Smooth muscle cell (in vitro differentiated cells): Measurements from ENCODE around the gene COQ8B. TPM values are rescaled to one million over a fixed set of nuclear protein-coding genes. Genes with fewer than 3 reads are reported as not detected.
"Not testable (repeated sequence)": the region's sequence is repeated elsewhere in the genome, so short reads cannot be mapped to it uniquely, and the experiment has no call there.

Experiments
- DNase-seq: peaks from one replicate; lab custom pipeline; 2025; ENCODE audit not compliant: unreplicated experiment; lab: John Stamatoyannopoulos, UW
- H2AFZ ChIP-seq: fragments of 200-600 bp; sonication (generic); 2 replicates; pipeline ENCODE4 v1.6.0; 2016; ENCODE audit warnings: antibody characterized with exemption, low read depth, mild to moderate bottlenecking
- H3F3A ChIP-seq: fragments of 200-600 bp; sonication (generic); 2 replicates; pipeline ENCODE4 v1.6.0; 2017; ENCODE audit warnings: antibody characterized with exemption, low read depth
- H3K27ac ChIP-seq: fragments of 200-600 bp; sonication (generic); 2 replicates; pipeline ENCODE4 v1.5.1; 2016; ENCODE audit warnings: low read depth, mild to moderate bottlenecking
- H3K27me3 ChIP-seq: fragments of 200-600 bp; sonication (generic); 2 replicates; pipeline ENCODE4 v1.6.1; 2016; ENCODE audit warnings: low read depth, mild to moderate bottlenecking
- H3K36me3 ChIP-seq: fragments of 200-600 bp; sonication (generic); 2 replicates; pipeline ENCODE4 v1.5.1; 2016; ENCODE audit warnings: low read depth
- H3K4me1 ChIP-seq: fragments of 200-600 bp; sonication (generic); 2 replicates; pipeline ENCODE4 v1.5.1; 2016; ENCODE audit warnings: low read depth
- H3K4me2 ChIP-seq: fragments of 200-600 bp; sonication (generic); 2 replicates; pipeline ENCODE4 v1.6.0; 2016; ENCODE audit warnings: mild to moderate bottlenecking
- H3K4me3 ChIP-seq: fragments of 200-600 bp; sonication (generic); 2 replicates; pipeline ENCODE4 v1.5.1; 2016; ENCODE audit warnings: mild to moderate bottlenecking
- H3K79me2 ChIP-seq: fragments of 200-600 bp; sonication (generic); 2 replicates; pipeline ENCODE4 v1.6.0; 2016; ENCODE audit warnings: low read depth, mild to moderate bottlenecking
- H3K9ac ChIP-seq: fragments of 200-600 bp; sonication (generic); 2 replicates; pipeline ENCODE4 v1.6.0; 2016; ENCODE audit warnings: low read depth
- H3K9me3 ChIP-seq: fragments of 200-600 bp; sonication (generic); replicated peaks from 2 replicates; pipeline ENCODE4 v1.5.1; 2016; ENCODE audit warnings: low read depth
- H4K20me1 ChIP-seq: fragments of 200-600 bp; sonication (generic); 2 replicates; pipeline ENCODE4 v1.6.0; 2016; ENCODE audit warnings: low read depth
- CTCF ChIP-seq: fragments of 200-600 bp; sonication (generic); IDR thresholded peaks from 2 replicates; pipeline ENCODE4 v1.5.1; 2017; ENCODE audit warnings: borderline replicate concordance, mild to moderate bottlenecking, antibody characterized with exemption; ENCODE audit not compliant: insufficient read depth, poor library complexity, severe bottlenecking
- WGBS: methylation state at CpG from one replicate; pipeline ENCODE4 v1.1.7; 2016; ENCODE audit warnings: low lambda C conversion rate; 5-methylcytosine and 5-hydroxymethylcytosine counted together
- polyA plus RNA-seq: library from polyadenylated mRNA; unstranded; fragments of >200 nt; fragmentation: Nextera tagmentation; extraction: Ambion mirVana; gene quantifications from 2 replicates; pipeline ENCODE4 v1.2.1, GENCODE V29; 2016
- total RNA-seq: library from RNA; depleted of rRNA; stranded (reverse); fragments of >200 nt; gene quantifications from 2 replicates; pipeline ENCODE4 v1.2.3, GENCODE V29; 2014

COQ8B gene
- total and polyA plus RNA-seq, 2 experiments from 2014 or later: 21.2 to 26.0 TPM

GRCh38 chr19:40661616-40662015 lies 55.1 kb downstream of the COQ8B start:
- H3K36me3 ChIP-seq: no peaks in the 10 kb centered on the region
- WGBS: 86% methylated on average over 1 of the region's 1 CpG
- no peak overlapping the region for H3K9ac ChIP-seq
- DNase-seq: no peak
- no peak overlapping the region for H2AFZ ChIP-seq
- no peaks in the 10 kb centered on the region for H3K79me2 ChIP-seq
- no peaks in the 10 kb centered on the region for H4K20me1 ChIP-seq
- H3K4me3 ChIP-seq: no peak overlapping the region
- H3F3A ChIP-seq: peaks cover 18% of the 10 kb centered on the region
- no peaks in the 10 kb centered on the region for H3K27me3 ChIP-seq
- no peaks in the 10 kb centered on the region for H3K4me1 ChIP-seq
- no peak overlapping the region for H3K27ac ChIP-seq
- H3K9me3 ChIP-seq: no peaks in the 10 kb centered on the region
- no peak overlapping the region for H3K4me2 ChIP-seq
- no peak for TF ChIP-seq CTCF

GRCh38 chr19:40659566-40659965 lies 57.1 kb downstream of the COQ8B start:
- H3K36me3 ChIP-seq: no peaks in the 10 kb centered on the region
- H3K4me1 ChIP-seq: no peaks in the 10 kb centered on the region
- no peak for TF ChIP-seq CTCF
- H3K9ac ChIP-seq: no peak overlapping the region
- no peak overlapping the region for H3K27ac ChIP-seq
- H3K4me3 ChIP-seq: no peak overlapping the region
- H3K4me2 ChIP-seq: no peak overlapping the region
- H4K20me1 ChIP-seq: no peaks in the 10 kb centered on the region
- no peaks in the 10 kb centered on the region for H3K9me3 ChIP-seq
- no peaks in the 10 kb centered on the region for H3K79me2 ChIP-seq
- H3K27me3 ChIP-seq: no peaks in the 10 kb centered on the region
- WGBS: 81% methylated on average over 11 of the region's 11 CpGs
- no peak overlapping the region for H2AFZ ChIP-seq
- no peak for DNase-seq
- peaks cover 10% of the 10 kb centered on the region for H3F3A ChIP-seq

GRCh38 chr19:40659116-40659515 lies 57.6 kb downstream of the COQ8B start:
- no peaks in the 10 kb centered on the region for H3K27me3 ChIP-seq
- H2AFZ ChIP-seq: no peak overlapping the region
- DNase-seq: no peak
- H3K9me3 ChIP-seq: no peaks in the 10 kb centered on the region
- no peaks in the 10 kb centered on the region for H3K36me3 ChIP-seq
- no peaks in the 10 kb centered on the region for H3K4me1 ChIP-seq
- WGBS: 89% methylated on average over 5 of the region's 5 CpGs
- no peaks in the 10 kb centered on the region for H3K79me2 ChIP-seq
- no peak overlapping the region for H3K27ac ChIP-seq
- TF ChIP-seq CTCF: no peak
- peaks cover 5% of the 10 kb centered on the region for H3F3A ChIP-seq
- no peak overlapping the region for H3K4me3 ChIP-seq
- H3K9ac ChIP-seq: no peak overlapping the region
- H4K20me1 ChIP-seq: no peaks in the 10 kb centered on the region
- no peak overlapping the region for H3K4me2 ChIP-seq

GRCh38 chr19:40658031-40658430 lies 58.7 kb downstream of the COQ8B start:
- Histone ChIP-seq H3K79me2 (no peaks in the 10 kb centered on the region), H3K9ac (no peak overlapping the region), H3K36me3 (no peaks in the 10 kb centered on the region), H3K4me1 (no peaks in the 10 kb centered on the region), H3K9me3 (no peaks in the 10 kb centered on the region), H3F3A (no peaks in the 10 kb centered on the region), H3K4me3 (no peak overlapping the region), H3K4me2 (no peak overlapping the region), H3K27me3 (no peaks in the 10 kb centered on the region), H3K27ac (no peak overlapping the region), H2AFZ (no peak overlapping the region), H4K20me1 (no peaks in the 10 kb centered on the region)
- TF ChIP-seq CTCF: no peak
- WGBS: 89% methylated on average over 8 of the region's 8 CpGs
- no peak for DNase-seq

- WGBS: 89% methylated on average over 7 of the region's 7 CpGs
- H3K4me2 ChIP-seq: not testable (repeated sequence)
Observed at GRCh38 chr19:40655684-40656083, 61.0 kb downstream of the COQ8B start.

GRCh38 chr19:40652303-40652702 lies 64.4 kb downstream of the COQ8B start:
- WGBS: 92% methylated on average over 11 of the region's 11 CpGs
- not testable (repeated sequence) for H3K4me1 ChIP-seq, H3K27me3 ChIP-seq, DNase-seq, H3K9ac ChIP-seq, H3F3A ChIP-seq, H3K36me3 ChIP-seq, H4K20me1 ChIP-seq, H3K27ac ChIP-seq, H2AFZ ChIP-seq, H3K9me3 ChIP-seq, H3K4me2 ChIP-seq, H3K4me3 ChIP-seq, H3K79me2 ChIP-seq

More at GRCh38 chr19:40655684-40656083, 61.0 kb downstream of the COQ8B start:
- not testable (repeated sequence) for H3K27me3 ChIP-seq, H3K9ac ChIP-seq, H3K4me1 ChIP-seq, H2AFZ ChIP-seq, H3K79me2 ChIP-seq, H3K27ac ChIP-seq, H3K4me3 ChIP-seq, H3K36me3 ChIP-seq, H3F3A ChIP-seq, H4K20me1 ChIP-seq, H3K9me3 ChIP-seq, DNase-seq
